ENCODE results near the gene KRTAP2-2.
"Not testable (repeated sequence)": the region's sequence is repeated elsewhere in the genome, so short reads cannot be mapped to it uniquely, and the experiment has no call there.

Gene KRTAP2-2

DNA sequence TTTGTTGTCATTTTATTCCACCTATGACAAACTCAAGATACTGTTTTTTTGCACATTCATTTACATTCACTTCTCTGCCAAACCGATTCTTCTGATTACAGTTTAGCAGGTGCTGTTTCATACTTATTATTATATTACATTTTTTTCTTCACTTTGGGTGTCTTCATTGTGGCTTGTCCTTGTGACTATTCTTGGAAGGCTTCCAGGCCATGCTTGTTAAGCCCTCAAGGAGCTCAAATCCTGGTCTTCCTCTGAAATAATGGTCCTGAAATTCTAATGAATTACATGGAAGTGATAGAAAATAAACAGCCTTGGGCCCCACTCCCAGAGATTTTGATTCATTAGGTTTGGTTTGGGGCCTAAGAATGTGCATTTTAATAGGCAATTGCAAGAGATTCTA is 9.3 kb upstream of the KRTAP2-2 start:
- no peak for DNase-seq (ENCODE audit: low read depth)

DNA sequence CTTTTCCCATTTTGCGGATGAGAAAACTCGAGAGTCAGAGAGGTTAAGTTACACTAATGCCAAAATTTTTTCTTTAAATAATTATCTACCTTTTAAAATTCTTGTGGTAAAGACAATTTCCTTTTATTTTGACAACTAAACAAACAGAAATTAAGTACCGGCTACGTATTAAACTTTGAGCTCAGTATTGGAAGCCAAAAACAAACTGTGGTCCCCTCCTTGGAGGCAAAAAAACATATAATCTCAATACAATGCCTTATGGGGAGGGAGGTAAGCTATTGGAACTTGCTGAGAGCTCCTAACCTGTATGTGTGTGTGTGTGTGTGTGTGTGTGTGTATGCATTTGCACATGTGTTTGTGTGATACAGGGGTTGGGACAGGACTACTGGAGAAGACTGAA is 8.4 kb upstream of the KRTAP2-2 start:
- DNase-seq (ENCODE audit: low read depth): no peak

DNA sequence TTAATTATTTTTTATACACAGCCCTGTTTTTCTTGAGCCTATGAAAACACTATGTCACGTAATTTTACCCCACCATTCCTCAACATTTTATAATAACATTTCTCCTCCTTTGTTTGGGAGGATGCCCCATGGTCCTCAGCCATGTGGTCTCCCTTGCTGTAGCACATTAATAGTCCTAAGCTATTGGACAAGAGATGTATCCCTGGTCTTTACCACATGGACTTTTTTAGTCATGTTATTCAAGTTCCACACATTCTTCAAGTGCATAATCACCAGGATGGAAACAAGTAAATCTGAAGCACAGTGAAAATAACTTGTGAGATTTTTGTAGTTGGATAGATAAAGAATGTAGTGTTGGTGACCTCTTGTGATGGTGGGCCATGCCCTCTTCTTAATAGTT is 6.9 kb upstream of the KRTAP2-2 start:
- DNase-seq (ENCODE audit: low read depth): no peak

DNA sequence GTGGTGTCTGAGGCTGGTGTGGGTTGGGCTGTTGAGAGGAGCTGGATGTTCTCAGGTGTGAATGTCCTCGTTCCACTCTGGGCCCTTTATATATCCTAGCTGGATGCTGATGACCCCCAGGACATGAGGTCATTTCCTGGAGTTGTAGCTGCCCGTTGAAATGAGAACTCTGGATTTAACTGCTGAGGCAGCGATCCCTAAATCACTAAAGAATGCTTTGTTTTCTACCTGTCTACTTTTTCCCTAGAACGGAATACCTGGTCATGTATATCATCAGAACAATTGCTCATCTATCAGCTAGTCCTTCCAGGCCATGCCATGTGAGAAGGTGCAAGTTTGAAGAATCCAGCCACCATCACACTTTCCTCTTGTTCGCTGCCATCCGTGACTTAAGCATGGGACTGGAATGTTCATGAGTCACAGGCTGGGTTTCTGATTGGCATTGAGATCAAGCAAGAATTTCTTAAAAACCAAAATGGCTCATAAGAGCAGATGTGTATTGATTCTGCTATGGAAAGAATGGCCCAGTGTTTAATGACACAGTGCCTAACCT is 5.1 kb upstream of the KRTAP2-2 start, which contains the start of gene KRTAP2-3:
KRTAP2-3 (minus strand) TSS at position 63 of the 553 bp plus-strand sequence. CDS start 64 bp downstream, outside the sequence.
- DNase-seq (ENCODE audit: low read depth): no peak

DNA sequence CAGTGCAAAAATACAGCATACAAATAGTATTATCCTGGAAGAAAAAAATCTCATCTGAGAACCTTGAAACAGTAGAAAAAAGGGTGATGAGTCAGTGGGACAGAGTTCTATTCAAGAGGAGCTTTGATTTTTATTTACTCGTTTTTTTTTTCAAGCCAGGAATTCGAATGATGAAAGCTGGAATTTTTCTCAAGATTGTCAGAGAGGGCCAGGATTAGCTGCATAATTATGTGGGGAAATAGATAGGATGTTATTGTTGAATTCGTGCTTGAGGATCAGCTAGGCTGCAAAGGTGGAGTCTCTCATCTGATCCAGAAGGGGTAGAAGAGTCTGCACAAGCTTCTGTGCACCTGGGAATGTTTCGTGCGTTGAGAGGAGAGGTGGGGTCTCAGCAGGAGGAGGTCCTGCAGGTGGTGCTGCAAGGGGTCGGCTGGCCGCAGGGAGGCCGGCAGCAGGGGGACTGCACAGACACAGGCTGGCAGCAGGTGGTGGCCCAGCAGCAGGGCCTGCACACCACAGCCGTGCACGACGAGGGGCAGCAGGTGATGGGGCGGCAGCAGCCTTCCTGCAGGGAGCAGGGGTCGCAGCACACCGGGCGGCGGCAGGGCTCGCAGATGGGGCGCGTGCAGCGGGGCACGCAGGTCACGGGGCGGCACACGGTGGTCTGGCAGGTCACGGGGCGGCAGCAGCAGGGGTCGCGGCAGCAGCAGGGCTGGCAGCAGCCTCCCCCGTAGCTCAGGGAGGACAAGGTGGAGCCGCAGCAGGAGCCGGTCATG is 4.4 kb upstream of the KRTAP2-2 start:
- not testable (repeated sequence) for DNase-seq (ENCODE audit: low read depth)

DNA sequence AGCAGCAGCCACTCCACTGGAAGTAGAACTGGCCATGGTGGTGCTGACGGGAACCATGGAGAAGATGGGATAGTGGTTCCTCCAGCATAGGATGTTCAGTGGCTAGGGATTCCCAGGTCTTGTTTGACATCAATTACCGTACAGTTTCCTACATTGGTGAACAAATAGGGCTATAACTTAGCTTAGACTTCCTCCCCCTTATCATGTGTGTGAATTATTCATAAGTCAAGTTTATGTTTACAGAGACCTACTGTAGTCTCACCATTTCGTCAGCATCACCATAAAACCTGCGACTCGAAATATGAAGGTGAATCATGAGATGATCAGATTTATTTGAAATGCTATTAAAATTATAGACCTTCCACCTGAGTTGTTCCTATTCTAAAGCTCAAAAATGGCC is 3.7 kb upstream of the KRTAP2-2 start:
- no peak for DNase-seq (ENCODE audit: low read depth)

DNA sequence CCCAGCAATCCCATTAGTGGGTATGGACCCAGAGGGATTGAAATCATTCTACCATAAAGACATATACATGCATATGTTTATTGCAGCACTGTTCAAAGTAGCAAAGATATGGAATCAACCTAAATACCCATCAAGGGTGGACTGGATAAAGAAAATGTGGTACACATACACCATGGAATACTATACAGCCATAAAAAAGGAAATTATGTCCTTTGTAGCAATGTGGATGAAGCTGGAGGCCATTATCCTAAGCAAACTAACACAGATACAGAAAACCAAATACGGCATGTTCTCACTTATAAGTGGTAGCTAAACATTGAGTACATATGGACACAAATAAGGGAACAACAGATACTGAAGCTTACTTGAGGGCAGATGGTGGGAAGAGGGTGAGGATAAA is 2.5 kb upstream of the KRTAP2-2 start:
- no peak for DNase-seq (ENCODE audit: low read depth)

DNA sequence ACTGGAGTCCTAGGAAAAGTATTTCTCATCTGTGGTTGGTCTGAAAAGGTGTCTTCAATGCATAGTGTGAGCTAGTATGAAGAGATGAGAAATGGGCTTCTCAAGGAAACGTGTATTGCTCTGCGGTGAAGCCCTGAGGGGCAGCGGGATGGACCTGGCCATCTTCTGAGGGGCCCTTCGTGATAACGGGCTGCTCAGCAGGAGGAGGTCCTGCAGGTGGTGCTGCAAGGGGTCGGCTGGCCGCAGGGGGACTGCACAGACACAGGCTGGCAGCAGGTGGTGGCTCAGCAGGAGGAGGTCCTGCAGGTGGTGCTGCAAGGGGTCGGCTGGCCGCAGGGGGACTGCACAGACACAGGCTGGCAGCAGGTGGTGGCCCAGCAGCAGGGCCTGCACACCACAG is 474 bp downstream of the KRTAP2-2 start:
- not testable (repeated sequence) for DNase-seq (ENCODE audit: low read depth)

DNA sequence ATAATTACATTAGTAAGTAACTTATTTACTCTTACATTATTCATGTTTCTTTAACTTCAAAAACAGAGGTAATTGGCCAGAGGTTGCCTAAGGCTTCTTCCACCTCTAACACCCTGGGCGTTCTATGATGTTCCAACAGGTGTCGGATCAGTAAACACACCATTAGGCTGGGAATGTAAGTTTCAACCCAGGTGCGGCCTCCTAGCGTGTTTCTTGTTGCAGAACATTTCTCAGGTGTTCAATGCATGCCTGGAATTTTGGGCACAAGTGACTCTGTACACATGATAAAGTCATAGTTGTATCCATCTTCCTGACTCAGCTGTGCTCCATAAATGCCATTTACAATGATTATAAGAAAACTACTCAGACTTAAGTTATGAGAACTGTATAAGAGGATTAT is 1.0 kb downstream of the KRTAP2-2 start:
- no peak for DNase-seq (ENCODE audit: low read depth)

DNA sequence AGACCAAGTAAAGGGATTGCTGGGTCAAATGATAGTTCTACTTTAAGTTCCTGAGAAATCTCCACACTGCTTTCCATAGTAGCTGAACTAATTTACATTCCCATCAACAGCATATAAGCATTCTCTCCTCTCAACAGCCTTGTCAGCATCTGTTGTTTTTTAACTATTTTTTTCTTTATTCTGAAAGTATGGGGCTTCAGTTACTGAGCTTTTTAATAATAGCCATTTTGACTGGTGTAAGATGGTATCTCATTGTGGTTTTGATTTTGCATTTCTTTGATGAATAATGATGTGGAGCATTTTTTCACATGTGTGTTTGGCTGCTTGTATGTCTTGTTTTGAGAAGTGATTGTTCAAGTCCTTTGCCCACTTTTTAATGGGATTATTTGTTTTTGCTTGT is 2.5 kb downstream of the KRTAP2-2 start:
- DNase-seq (ENCODE audit: low read depth): no peak

DNA sequence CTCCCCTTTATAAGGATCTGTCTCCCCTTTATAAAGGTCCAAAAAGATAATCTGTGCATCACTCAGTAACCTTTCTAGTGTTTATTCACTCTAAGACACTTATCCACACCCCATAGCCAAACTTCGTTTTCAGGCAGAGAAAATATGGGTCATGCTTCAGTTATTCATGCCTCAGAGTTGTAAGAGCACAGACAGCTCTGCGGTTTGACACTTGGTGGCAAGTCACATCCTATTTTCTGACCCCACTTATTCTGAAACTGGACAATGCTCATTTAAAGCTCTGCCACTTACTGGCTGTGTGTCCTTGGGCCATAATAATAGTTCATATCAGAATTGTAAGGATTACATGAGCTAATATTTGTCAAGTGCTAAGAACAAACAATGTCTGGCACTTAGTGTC is 5.9 kb downstream of the KRTAP2-2 start:
- no peak for DNase-seq (ENCODE audit: low read depth)

DNA sequence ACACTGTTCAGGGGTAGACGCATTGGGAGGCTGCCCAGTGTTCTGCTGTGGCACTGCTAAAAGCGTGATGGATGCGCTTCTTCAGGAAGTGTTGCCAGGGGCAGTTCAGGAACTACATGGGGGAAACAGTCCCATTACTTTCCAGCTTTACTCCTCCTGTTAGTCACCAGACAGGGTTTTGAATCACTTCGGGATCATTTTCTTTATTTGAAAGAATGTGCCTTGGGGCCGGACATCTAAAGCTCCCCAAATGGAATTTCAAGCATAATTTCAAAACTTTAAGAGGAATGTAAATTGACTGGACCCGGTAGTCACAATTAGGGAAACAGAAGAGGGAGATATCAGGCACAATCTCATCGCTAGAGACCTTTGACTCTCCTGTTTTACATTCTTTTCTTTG is 6.6 kb downstream of the KRTAP2-2 start:
- DNase-seq (ENCODE audit: low read depth): no peak

DNA sequence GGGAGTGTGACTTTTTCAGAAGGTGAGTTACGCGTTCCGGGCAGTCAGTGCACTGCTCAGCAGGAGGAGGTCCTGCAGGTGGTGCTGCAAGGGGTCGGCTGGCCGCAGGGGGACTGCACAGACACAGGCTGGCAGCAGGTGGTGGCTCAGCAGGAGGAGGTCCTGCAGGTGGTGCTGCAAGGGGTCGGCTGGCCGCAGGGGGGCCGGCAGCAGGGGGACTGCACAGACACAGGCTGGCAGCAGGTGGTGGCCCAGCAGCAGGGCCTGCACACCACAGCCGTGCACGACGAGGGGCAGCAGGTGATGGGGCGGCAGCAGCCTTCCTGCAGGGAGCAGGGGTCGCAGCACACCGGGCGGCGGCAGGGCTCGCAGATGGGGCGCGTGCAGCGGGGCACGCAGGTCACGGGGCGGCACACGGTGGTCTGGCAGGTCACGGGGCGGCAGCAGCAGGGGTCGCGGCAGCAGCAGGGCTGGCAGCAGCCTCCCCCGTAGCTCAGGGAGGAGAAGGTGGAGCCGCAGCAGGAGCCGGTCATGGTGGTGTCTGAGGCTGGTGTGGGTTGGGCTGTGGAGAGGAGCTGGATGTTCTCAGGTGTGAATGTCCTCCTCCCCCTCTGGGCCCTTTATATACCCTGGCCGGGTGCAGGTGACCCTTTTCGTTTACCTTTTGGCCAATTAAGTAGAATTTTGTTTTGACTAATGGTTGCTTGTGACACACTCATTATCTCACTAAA is 8.1 kb downstream of the KRTAP2-2 start, which contains the start of gene KRTAP2-1:
KRTAP2-1 (minus strand) TSS at position 582 of the 731 bp plus-strand sequence; CDS start at position 533, 49 bp downstream.
- not testable (repeated sequence) for DNase-seq (ENCODE audit: low read depth)

DNA sequence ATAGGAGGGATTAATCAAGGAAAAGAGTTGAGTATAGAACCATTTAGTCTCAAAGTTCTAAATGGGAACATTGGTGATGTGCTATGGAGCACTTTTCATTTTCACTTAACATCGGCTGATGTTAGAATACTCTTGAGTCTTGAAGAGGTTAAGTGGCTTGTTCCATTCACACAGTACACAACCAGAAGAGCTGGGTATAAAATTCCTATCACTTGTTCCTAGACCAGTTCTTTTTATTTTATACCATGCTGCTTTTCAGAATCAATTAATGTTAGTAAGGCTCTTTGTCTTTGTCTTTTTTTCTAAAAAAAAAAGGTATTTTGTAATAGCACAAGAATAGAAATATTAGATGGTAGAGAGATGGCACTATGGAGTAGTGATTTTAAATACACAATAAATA is 12.1 kb downstream of the KRTAP2-2 start:
- no peak for DNase-seq (ENCODE audit: low read depth)

DNA sequence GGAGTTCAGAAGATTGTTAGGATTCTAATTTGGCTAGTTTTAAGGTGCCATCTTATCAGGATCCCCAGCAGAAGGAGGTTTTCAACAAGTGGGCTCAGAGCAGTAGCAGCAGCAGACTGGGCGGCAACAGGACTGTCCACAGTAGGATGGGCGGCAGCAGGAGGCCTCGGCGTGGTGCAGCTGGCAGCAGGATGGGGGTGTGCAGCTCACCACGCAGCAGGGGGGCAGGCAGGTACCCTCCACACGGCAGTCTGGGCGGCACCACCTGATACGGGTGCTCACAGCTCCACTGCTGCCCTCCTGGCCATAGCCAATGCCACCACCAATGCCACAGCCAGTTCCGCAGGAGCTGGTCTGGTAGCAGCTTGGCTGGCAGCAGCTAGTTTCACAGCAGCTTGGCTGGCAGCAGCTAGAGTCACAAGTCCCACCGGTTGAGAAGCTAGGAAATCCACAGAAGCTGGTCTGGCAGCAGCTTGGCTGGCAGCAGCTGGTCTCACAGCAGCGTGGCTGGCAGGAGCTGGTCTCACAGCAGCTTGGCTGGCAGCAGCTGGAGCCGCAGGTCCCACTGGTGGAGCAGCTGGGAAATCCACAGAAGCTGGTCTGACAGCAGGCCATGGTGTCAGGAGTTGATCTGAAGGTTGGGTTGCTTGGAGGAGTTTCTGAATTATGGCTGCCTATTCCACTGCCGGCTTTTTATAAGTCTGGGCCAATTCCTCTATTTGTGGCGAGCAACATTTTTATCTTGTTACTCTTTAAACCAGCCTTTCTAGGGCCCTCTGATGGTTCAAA is 14.1 kb downstream of the KRTAP2-2 start, which contains the start of gene KRTAP1-1:
KRTAP1-1 (minus strand) TSS at position 668 of the 789 bp plus-strand sequence; CDS start at position 615, 53 bp downstream.
- DNase-seq (ENCODE audit: low read depth): not testable (repeated sequence)

DNA sequence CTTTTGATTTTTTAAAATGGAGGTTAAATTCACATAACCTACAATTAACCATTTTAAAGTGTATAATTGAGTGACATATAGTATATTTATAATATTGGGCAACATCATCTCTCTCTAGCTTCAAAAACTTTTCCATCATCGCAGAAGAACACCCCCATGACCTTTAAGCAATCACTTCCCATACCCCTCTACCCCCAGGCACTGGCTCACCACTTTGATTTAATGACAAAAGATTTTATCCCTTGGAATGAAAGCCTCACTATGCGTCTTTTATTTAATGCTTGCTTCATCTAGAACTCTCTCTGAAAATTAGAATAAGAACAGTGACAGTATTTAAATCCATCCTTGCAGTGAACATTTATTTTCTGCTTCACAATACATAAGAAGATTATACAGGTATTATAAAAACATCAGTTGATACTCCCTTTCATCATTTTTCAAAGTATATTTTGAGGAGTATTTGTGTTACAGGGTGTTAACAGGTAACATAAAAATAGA is 17.1 kb downstream of the KRTAP2-2 start:
- no peak for DNase-seq (ENCODE audit: low read depth)

DNA sequence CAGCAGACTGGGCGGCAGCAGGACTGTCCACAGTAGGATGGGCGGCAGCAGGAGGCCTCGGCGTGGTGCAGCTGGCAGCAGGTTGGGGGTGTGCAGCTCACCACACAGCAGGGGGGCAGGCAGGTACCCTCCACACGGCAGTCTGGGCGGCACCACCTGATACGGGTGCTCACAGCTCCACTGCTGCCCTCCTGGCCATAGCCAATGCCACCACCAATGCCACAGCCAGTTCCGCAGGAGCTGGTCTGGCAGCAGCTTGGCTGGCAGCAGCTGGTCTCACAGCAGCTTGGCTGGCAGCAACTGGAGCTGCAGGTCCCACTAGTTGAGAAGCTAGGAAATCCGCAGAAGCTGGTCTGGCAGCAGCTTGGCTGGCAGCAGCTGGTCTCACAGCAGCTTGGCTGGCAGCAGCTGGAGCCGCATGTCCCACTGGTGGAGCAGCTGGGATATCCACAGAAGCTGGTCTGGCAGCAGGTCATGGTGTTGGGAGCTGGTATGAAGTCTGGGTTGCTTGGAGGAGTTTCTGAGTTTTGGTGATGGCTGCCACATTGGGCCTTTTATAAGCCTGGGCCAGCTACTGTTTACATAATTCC is 20.6 kb downstream of the KRTAP2-2 start, which contains the start of gene KRTAP1-3:
KRTAP1-3 (minus strand) TSS at position 529 of the 590 bp plus-strand sequence; CDS start at position 476, 53 bp downstream.
- DNase-seq (ENCODE audit: low read depth): not testable (repeated sequence)

DNA sequence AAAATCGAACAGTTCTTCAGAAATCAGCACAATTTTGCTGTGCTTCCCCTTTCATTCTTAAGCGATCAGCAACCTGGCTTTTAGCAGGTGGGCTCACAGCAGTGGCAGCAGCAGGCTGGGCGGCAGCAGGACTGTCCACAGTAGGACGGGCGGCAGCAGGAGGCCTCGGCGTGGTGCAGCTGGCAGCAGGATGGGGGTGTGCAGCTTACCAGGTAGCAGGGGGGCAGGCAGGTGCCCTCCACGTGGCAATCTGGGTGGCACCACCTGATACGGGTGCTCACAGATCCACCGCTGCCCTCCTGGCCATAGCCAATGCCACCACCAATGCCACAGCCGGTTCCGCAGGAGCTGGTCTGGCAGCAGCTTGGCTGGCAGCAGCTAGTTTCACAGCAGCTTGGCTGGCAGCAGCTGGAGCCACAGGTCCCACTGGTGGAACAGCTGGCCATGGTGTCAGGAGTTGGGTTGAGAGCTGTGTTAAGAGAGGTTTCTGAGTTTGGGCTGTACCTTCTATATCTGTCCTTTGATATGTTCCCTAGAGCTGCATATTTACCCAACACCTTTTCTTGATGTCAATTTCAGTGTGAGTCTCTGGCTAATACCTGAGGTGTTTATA is 25.3 kb downstream of the KRTAP2-2 start, which contains the start of gene KRTAP1-4:
KRTAP1-4 (minus strand) TSS at position 563 of the 613 bp plus-strand sequence; CDS start at position 446, 117 bp downstream.
- no peak for DNase-seq (ENCODE audit: low read depth)

DNA sequence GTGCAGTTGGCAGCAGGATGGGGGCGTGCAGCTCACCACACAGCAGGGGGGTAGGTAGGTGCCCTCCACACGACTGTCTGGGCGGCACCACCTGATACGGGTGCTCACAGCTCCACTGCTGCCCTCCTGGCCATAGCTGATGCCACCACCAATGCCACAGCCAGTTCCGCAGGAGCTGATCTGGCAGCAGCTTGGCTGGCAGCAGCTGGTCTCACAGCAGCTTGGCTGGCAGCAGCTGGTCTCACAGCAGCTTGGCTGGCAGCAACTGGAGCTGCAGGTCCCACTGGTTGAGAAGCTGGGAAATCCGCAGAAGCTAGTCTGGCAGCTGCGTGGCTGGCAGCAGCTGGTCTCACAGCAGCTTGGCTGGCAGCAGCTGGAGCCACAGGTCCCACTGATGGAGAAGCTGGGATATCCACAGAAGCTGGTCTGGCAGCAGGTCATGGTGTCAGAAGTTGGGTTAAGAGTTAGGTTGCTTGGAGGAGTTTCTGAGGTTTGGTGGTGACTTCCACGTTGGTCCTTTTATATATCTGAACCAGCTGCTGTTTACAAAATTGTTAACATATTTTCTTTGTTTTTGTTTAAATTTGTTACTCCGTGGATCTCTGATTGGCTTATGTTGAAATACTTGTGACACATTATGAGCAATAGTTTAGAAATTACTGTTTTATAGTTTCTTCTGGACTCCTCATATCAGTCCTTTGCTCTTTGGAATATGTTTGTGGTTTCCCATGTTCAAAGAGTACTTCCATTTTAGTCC is 28.1 kb downstream of the KRTAP2-2 start, which contains the start of gene KRTAP1-5:
KRTAP1-5 (minus strand) TSS at position 494 of the 757 bp plus-strand sequence; CDS start at position 441, 53 bp downstream.
- DNase-seq (ENCODE audit: low read depth): no peak

DNA sequence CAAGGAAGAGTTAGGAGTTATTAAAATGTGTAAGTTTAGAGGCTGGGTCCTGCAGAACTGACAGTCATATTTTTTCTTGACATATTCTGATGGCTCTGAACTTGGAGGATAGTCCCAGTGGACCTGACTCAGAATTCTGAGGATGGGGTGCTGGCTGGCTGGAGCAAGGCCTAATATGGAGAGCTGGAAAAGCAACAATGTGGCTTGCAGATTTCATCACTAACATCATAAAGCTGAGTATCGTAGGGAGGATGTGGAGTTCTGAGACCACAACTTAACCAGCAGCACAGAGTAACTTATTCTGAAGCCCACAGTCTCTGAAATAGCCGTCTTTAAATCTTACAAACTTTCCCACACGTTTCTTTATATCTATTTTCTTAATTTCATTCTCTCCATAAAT is 30.3 kb downstream of the KRTAP2-2 start:
- no peak for DNase-seq (ENCODE audit: low read depth)
